ENCODE measurements around the gene ZCCHC14. TPM values are rescaled to one million over a fixed set of nuclear protein-coding genes. Genes with fewer than 3 reads are reported as not detected.
"Not testable (repeated sequence)": the region's sequence is repeated elsewhere in the genome, so short reads cannot be mapped to it uniquely, and the experiment has no call there.

ZCCHC14 gene
- total RNA-seq, 1 donor from 2014 or later, result 42.4 TPM

DNA sequence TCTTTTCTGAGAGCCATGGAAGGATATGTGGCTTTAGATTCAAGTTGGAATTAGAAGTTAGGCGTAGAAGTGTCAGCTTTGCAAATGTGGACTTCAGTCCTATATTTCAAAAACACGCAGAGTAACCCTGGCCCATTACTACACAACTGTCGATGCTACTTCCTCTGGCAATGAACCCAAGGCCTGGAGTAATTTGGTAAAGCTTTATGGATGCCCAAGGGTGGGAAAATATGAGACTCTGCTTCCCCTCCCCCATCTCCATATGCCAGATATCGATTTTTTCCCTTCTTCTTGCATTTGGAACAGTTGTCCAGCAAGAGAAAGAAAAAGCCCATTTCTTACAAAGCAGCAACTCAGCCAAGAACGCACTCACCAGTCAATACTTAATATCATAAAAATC is 103.6 kb downstream of the ZCCHC14 start:
- peaks cover 35% of the 10 kb centered on the region for H3K4me1 Mint-ChIP-seq (ENCODE audit: low read depth)
- H3K4me3 Mint-ChIP-seq (ENCODE audit: low read depth), result no peak overlapping the region
- no peaks in the 10 kb centered on the region for H3K27me3 Mint-ChIP-seq
- no peak for DNase-seq (ENCODE audit: low spot score, unreplicated experiment)
- no peaks in the 10 kb centered on the region for H3K36me3 Mint-ChIP-seq (ENCODE audit: insufficient read depth)
- no peaks in the 10 kb centered on the region for H3K9me3 Mint-ChIP-seq (ENCODE audit: low read depth)
- H3K27ac Mint-ChIP-seq, result peak overlapping the region; percentile 85
- TF ChIP-seq, protein P1, sequence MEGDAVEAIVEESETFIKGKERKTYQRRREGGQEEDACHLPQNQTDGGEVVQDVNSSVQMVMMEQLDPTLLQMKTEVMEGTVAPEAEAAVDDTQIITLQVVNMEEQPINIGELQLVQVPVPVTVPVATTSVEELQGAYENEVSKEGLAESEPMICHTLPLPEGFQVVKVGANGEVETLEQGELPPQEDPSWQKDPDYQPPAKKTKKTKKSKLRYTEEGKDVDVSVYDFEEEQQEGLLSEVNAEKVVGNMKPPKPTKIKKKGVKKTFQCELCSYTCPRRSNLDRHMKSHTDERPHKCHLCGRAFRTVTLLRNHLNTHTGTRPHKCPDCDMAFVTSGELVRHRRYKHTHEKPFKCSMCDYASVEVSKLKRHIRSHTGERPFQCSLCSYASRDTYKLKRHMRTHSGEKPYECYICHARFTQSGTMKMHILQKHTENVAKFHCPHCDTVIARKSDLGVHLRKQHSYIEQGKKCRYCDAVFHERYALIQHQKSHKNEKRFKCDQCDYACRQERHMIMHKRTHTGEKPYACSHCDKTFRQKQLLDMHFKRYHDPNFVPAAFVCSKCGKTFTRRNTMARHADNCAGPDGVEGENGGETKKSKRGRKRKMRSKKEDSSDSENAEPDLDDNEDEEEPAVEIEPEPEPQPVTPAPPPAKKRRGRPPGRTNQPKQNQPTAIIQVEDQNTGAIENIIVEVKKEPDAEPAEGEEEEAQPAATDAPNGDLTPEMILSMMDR (IDR thresholded peaks at IDR 0.05; ENCODE audit: unreplicated experiment), result no peak

DNA sequence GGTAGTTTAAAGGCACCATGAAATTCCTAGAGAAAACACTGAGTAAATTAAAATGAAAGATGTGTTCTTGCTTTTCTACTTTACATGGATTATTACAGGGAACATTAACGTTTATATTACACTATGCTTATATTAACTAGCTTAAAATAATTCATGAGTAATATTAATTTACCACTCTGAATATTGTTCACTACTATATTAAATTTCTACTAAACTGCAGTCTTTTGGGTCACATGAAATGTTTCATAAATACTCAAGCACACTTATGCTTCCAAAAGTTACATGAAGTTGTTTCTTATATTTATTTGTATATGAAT is 104.0 kb downstream of the ZCCHC14 start:
- H3K4me3 Mint-ChIP-seq (ENCODE audit: low read depth), result peak overlapping the region; percentile 4
- H3K27ac Mint-ChIP-seq, result peak overlapping the region; percentile 98
- H3K4me1 Mint-ChIP-seq (ENCODE audit: low read depth), result peaks cover 32% of the 10 kb centered on the region

DNA sequence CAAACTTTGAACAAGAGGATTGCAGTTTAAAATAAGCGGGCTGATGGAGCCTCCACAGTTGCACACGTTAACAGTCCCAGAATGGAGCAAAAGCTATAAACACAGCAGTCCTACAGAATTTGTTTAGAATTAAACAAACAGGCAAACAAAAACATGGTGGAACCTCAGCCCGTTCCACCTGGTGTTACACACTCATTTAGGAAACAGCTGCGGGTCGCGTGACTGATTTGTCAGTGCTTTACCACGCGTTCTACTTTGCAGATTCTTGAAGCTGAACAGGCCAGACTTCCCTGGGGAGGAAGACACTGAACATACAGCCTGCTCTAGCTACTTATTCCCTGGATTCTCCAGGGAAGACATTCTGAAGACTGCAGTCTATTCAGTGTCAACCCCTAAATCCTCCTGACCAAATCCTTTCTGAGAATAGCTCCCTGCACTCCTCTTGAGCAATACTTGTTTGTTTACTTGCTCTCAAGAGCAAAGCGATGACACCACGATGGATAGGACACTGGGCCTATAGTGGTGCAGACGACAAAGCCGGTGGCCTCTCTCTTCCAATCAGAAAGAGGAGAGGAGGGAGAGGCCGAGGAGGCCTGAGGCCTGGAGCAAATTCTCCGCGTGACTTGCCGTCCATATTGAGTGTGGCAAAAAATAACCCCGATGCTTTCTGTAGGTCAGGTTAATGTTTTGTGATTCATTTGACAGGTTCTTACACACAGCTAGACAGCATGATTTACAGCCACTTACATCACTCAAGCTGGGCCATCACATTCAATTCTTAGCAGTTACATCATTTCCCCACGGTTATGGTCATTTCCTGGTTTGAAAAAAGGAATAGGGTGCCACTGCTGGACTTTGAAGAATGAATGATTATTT is 104.6 kb downstream of the ZCCHC14 start:
- peak overlapping the region; percentile 98 for H3K27ac Mint-ChIP-seq

More for the DNA sequence above, 104.0 kb downstream of the ZCCHC14 start:
- TF ChIP-seq, protein P1 (IDR thresholded peaks at IDR 0.05; ENCODE audit: unreplicated experiment), result no peak
- no peaks in the 10 kb centered on the region for H3K27me3 Mint-ChIP-seq
- DNase-seq (ENCODE audit: low spot score, unreplicated experiment), result no peak
- H3K36me3 Mint-ChIP-seq (ENCODE audit: insufficient read depth), result peaks cover 2% of the 10 kb centered on the region
- no peaks in the 10 kb centered on the region for H3K9me3 Mint-ChIP-seq (ENCODE audit: low read depth)

DNA sequence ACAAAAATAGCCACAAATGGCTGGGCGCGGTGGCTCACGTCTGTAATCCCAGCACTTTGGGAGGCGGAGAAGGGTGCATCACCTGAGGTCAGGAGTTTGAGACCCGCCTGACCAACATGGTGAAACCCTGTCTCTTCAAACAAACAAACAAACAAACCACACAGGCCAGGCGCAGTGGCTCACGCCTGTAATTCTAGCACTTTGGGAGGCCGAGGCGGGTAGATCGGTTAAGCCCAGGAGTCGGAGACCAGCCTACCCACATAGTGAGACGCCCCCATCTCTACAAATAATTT is 108.0 kb downstream of the ZCCHC14 start:
- H3K9me3 Mint-ChIP-seq (ENCODE audit: low read depth); H3K27me3 Mint-ChIP-seq; DNase-seq (ENCODE audit: low spot score, unreplicated experiment); H3K36me3 Mint-ChIP-seq (ENCODE audit: insufficient read depth): not testable (repeated sequence)
- Mint-ChIP-seq H3K4me3 (ENCODE audit: low read depth) (peak overlapping the region; percentile 79), H3K27ac (peak overlapping the region; percentile 94), H3K4me1 (ENCODE audit: low read depth) (peaks cover 31% of the 10 kb centered on the region)

More for the DNA sequence above, 104.6 kb downstream of the ZCCHC14 start:
- peak; percentile 68 for DNase-seq (ENCODE audit: low spot score, unreplicated experiment)
- Mint-ChIP-seq H3K4me1 (ENCODE audit: low read depth) (peaks cover 26% of the 10 kb centered on the region), H3K9me3 (ENCODE audit: low read depth) (no peaks in the 10 kb centered on the region), H3K4me3 (ENCODE audit: low read depth) (peak overlapping the region; percentile 4), H3K27me3 (no peaks in the 10 kb centered on the region), H3K36me3 (ENCODE audit: insufficient read depth) (peaks cover 2% of the 10 kb centered on the region)
- TF ChIP-seq, protein P1 (IDR thresholded peaks at IDR 0.05; ENCODE audit: unreplicated experiment), result no peak

DNA sequence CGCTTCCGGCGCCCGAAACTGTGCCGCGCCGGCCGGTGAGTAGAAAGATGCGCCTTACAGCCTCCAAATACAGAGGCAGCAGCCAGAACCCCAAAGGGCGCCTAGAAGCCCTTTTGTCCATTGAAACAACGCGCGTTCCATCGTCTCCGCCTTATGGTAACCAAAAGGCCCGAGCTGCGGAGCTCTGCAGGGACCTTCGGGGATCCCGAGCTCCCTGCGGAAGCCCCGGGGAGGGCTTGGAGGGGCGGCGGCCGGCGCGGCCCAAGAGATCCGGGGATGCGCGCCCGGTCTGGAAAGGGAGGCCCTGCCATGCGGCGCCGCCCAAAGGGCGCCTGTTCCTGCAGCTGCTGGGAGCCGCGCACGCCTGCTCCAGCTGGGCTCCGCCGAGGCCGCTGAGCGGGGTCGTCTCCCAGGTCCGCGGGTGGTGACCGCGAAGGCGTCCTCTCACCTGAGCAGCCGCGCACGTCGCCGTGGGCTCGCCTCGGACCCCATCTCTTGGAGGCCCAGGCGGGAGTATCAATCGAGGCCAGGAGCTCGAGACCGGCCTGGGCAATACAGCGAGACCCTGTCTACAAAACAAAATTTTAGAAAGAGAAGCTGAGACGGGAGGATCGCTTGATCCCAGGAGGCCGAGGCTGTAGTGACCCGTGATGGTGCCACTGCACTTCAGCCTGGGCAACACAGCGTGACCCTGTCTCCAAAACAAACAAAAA is 108.5 kb downstream of the ZCCHC14 start:
- peak; percentile 61 for DNase-seq (ENCODE audit: low spot score, unreplicated experiment)
- no peaks in the 10 kb centered on the region for H3K9me3 Mint-ChIP-seq (ENCODE audit: low read depth)

More for the DNA sequence above, 108.5 kb downstream of the ZCCHC14 start:
- peak overlapping the region; percentile 79 for H3K4me3 Mint-ChIP-seq (ENCODE audit: low read depth)
- TF ChIP-seq, protein P1 (IDR thresholded peaks at IDR 0.05; ENCODE audit: unreplicated experiment), result no peak
- peaks cover 27% of the 10 kb centered on the region for H3K4me1 Mint-ChIP-seq (ENCODE audit: low read depth)
- H3K36me3 Mint-ChIP-seq (ENCODE audit: insufficient read depth), result peaks cover 9% of the 10 kb centered on the region
- H3K27me3 Mint-ChIP-seq, result no peaks in the 10 kb centered on the region
- peak overlapping the region; percentile 100 for H3K27ac Mint-ChIP-seq

Data from progenitor cell of endocrine pancreas (in vitro differentiated cells).